ENCODE results near the gene TMEM59. TPM values are rescaled to one million over a fixed set of nuclear protein-coding genes. Genes with fewer than 3 reads are reported as not detected.

TMEM59 gene
- total and polyA plus RNA-seq, 2 of the 8 experiments (the other 6 are each of a cell fraction or from before 2014, with no cell fraction given): 116 to 139 TPM

DNA sequence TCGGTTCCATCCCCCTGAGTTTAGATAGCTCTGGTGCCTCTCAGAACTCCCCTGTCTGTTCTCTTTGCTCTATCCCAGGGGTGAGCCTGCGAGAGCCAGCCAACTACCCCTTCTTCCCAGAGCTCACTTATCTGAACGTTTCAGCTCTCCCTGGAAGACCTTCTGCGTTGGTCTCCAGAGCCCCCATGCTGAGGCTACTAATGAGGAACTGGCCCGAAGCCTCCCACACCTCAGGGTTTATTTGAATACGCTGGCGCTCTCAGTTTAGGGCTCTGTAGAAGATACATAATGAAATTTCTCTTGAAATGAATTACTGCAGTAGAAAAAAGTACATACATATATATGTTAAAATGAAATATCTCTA lies 43.9 kb upstream of the TMEM59 start:
- Histone ChIP-seq H3K4me3 (ENCODE audit: extremely low read depth in 1 of 4, insufficient read depth in 2 of 4, low read depth in 3 of 4, low read length in 4 of 4) (no peak overlapping the region), H3K14ac (ENCODE audit: insufficient read length) (no peak overlapping the region), H3K79me2 (ENCODE audit: control insufficient read depth in 1 of 2, insufficient read depth in 2 of 2, low read length in 2 of 2) (no peaks in the 10 kb centered on the region), H2BK12ac (ENCODE audit: low read depth, low read length) (no peak overlapping the region), H2BK5ac (ENCODE audit: low read depth, low read length) (no peak overlapping the region), H3K23ac (ENCODE audit: insufficient read length) (no peak overlapping the region), H4K20me1 (replicated peaks in 1 of 2; ENCODE audit: control insufficient read depth in 1 of 2, insufficient read depth in 2 of 2, low read length in 2 of 2) (no peaks in the 10 kb centered on the region), H3K9ac (replicated peaks in 1 of 4; ENCODE audit: extremely low read depth in 1 of 4, low read depth in 3 of 4, low read length in 3 of 4) (no peak overlapping the region), H3K18ac (ENCODE audit: extremely low read depth, low read length) (no peak overlapping the region), H4K8ac (ENCODE audit: extremely low read depth, insufficient read depth, low read length) (no peak overlapping the region), H3K4me1 (replicated peaks in 1 of 4; ENCODE audit: control insufficient read depth in 3 of 4, insufficient read depth in 4 of 4, low read length in 3 of 4) (no peaks in the 10 kb centered on the region; a peak in 1 of 7 replicates), H4K5ac (ENCODE audit: insufficient read length, low read depth, low read length) (no peak overlapping the region), H3K23me2 (ENCODE audit: low read depth, low read length) (no peaks in the 10 kb centered on the region), H2AFZ (ENCODE audit: low read length) (no peak overlapping the region), H3K27ac (ENCODE audit: low read depth, low read length) (no peak overlapping the region), H3K36me3 (ENCODE audit: control insufficient read depth in 2 of 4, insufficient read depth in 4 of 4, low read length in 3 of 4) (no peaks in the 10 kb centered on the region), H3K27me3 (replicated peaks in 1 of 4; ENCODE audit: control insufficient read depth in 3 of 4, extremely low read depth in 1 of 4, insufficient read depth in 3 of 4, low read length in 3 of 4) (no peaks in the 10 kb centered on the region), H2AK5ac (ENCODE audit: low read depth, low read length) (no peak overlapping the region), H2BK20ac (ENCODE audit: low read length) (no peak overlapping the region), H4K91ac (replicated peaks; ENCODE audit: insufficient read length, low read length) (no peak overlapping the region), H3K56ac (replicated peaks; ENCODE audit: insufficient read length, low read depth, low read length) (no peak overlapping the region), H2BK120ac (replicated peaks; ENCODE audit: low read depth, low read length) (no peak overlapping the region), H3K9me3 (ENCODE audit: insufficient read depth in 2 of 2, low read depth in 1 of 2, low read length in 1 of 2) (no peaks in the 10 kb centered on the region), H3K79me1 (ENCODE audit: low read depth, low read length) (no peaks in the 10 kb centered on the region), H2BK15ac (ENCODE audit: low read length) (no peak overlapping the region), H3K4ac (replicated peaks; ENCODE audit: insufficient read length, low read depth, low read length) (no peak overlapping the region), H3K4me2 (ENCODE audit: insufficient read depth in 1 of 2, low read depth in 2 of 2, low read length in 2 of 2) (no peak overlapping the region)
- no peak for DNase-seq (ENCODE audit: low read depth in 1 of 2, low spot score in 2 of 2)
- ChIA-PET POLR2A (ENCODE audit: partially characterized antibody) (interaction anchor here (0.6 kb wide), 1 partner anchor 307 kb away, joined by 3 read pairs; no protein-coding TSS in a partner anchor), CTCF (ENCODE audit: partially characterized antibody) (interaction anchor here (1.3 to 1.5 kb wide), 3 partner anchors 9 to 24 kb away, joined by 3 to 5 read pairs (median 4); no protein-coding TSS in a partner anchor)
- TF ChIP-seq KDM5A (IDR thresholded peaks at IDR 0.05; ENCODE audit: low read length) (no peak), EP300 (IDR thresholded peaks at IDR 0.05; ENCODE audit: borderline replicate concordance in 1 of 2, low read depth in 2 of 2, low read length in 2 of 2) (no peak), RFX5 (IDR thresholded peaks at IDR 0.05; ENCODE audit: borderline replicate concordance, low read depth, low read length) (no peak), YY1 (IDR thresholded peaks at IDR 0.05; ENCODE audit: low read depth, low read length) (no peak), MAX (IDR thresholded peaks at IDR 0.05) (no peak), HDAC6 (IDR thresholded peaks at IDR 0.05; ENCODE audit: low read depth, low read length) (no peak), MAFK (IDR thresholded peaks at IDR 0.05; ENCODE audit: low read depth, low read length) (no peak), KDM4A (IDR thresholded peaks at IDR 0.05; ENCODE audit: low read depth, low read length, severe bottlenecking) (no peak), CBX8 (IDR thresholded peaks at IDR 0.05; ENCODE audit: borderline replicate concordance, low read depth, low read length) (no peak)
- no peak for FAIRE-seq
- WGBS, 2 experiments (ENCODE audit: extremely low coverage in 1 of 2, insufficient coverage in 1 of 2, insufficient read length in 1 of 2, insufficient replicate concordance in 2 of 2, low coverage in 1 of 2, low lambda C conversion rate in 2 of 2, missing lambda C conversion rate in 1 of 2): 81% methylated on average over 7 of the region's 7 CpGs; no CpG with 5 or more reads in 1 of the 2 experiments
